A673 (cell line): ENCODE measurements around the gene STX1A.

ENCODE experiments used
- CTCF ChIP-seq: fragments of 300-800, 200-600 bp; sonication (generic); conservative IDR thresholded peaks from 2 replicates; pipeline ENCODE4 v1.5.1; 2017; ENCODE audit warnings: low read depth, mild to moderate bottlenecking, antibody characterized with exemption, low read length, moderate library complexity, mixed read lengths
- EZH2 ChIP-seq: fragments of 200-600 bp; sonication (generic); IDR thresholded peaks from 2 replicates; pipeline ENCODE4 v1.6.1; 2017; ENCODE audit warnings: borderline replicate concordance, low read depth, mild to moderate bottlenecking, mixed read lengths, antibody characterized with exemption, low read length; ENCODE audit not compliant: poor library complexity, severe bottlenecking

GRCh38 chr7:73706126-73707044, 13.1 kb downstream of the STX1A start:
- TF ChIP-seq CTCF (no peak), EZH2 (no peak)
